HG03354 (cell line): Measurements from ENCODE around the gene BIRC5.
"Not testable (repeated sequence)": the region's sequence is repeated elsewhere in the genome, so short reads cannot be mapped to it uniquely, and the experiment has no call there.

ENCODE experiments used
- ATAC-seq: cut with Tn5 transposase; IDR thresholded peaks from one replicate; pipeline ENCODE4 v1.9.1; 2021; ENCODE audit warnings: mild to moderate bottlenecking; ENCODE audit not compliant: unreplicated experiment, poor library complexity, severe bottlenecking

Gene BIRC5

GRCh38 chr17:78223765-78224164 is 9.7 kb downstream of the BIRC5 start:
- no peak for ATAC-seq

- ATAC-seq = no peak
These were observed 10.4 kb downstream of the BIRC5 start for GRCh38 chr17:78224231-78225087.

- ATAC-seq = no peak
These were observed 11.2 kb downstream of the BIRC5 start for GRCh38 chr17:78225088-78225865.

- ATAC-seq = no peak
These were observed 12.2 kb downstream of the BIRC5 start for GRCh38 chr17:78226055-78226758.

GRCh38 chr17:78226759-78227454 is 12.9 kb downstream of the BIRC5 start:
- no peak for ATAC-seq

- no peak for ATAC-seq
These were observed 13.4 kb downstream of the BIRC5 start for GRCh38 chr17:78227455-78227916.

- ATAC-seq = no peak
These were observed 14.1 kb downstream of the BIRC5 start for GRCh38 chr17:78228176-78228575.

GRCh38 chr17:78230252-78230962 is 16.4 kb downstream of the BIRC5 start:
- ATAC-seq = no peak

GRCh38 chr17:78230996-78231935 is 17.2 kb downstream of the BIRC5 start, which contains the start of gene TMEM235:
TMEM235 (plus strand) TSS chr17:78231631; CDS start chr17:78232024, 393 bp downstream.
- no peak for ATAC-seq

- no peak for ATAC-seq
These were observed 18.2 kb downstream of the BIRC5 start for GRCh38 chr17:78231991-78232858.

GRCh38 chr17:78232859-78233173 is 18.8 kb downstream of the BIRC5 start:
- no peak for ATAC-seq

- ATAC-seq = no peak
These were observed 19.6 kb downstream of the BIRC5 start for GRCh38 chr17:78233678-78234077.

GRCh38 chr17:78234261-78234865 is 20.3 kb downstream of the BIRC5 start:
- no peak for ATAC-seq

- ATAC-seq = not testable (repeated sequence)
These were observed 21.0 kb downstream of the BIRC5 start for GRCh38 chr17:78235022-78235421.

- no peak for ATAC-seq
These were observed 21.8 kb downstream of the BIRC5 start for GRCh38 chr17:78235885-78236284.

- no peak for ATAC-seq
These were observed 22.5 kb downstream of the BIRC5 start for GRCh38 chr17:78236362-78237127.
